Upper lobe of left lung (tissue), 6 donors: ENCODE measurements around the gene UCN2. TPM values are rescaled to one million over a fixed set of nuclear protein-coding genes. Genes with fewer than 3 reads are reported as not detected.

Experiments
- ATAC-seq, 2 donors: fragments of 200-7000 bp; cut with Tn5 transposase; one replicate each; pipeline ENCODE4 v1.9.1; 2022; ENCODE audit warnings: mild to moderate bottlenecking in 2 of 2, moderate library complexity in 2 of 2; ENCODE audit not compliant: low FRiP score in 2 of 2
- DNase-seq, 2 donors: peaks; one replicate each; pipeline ENCODE4 v3.0.0-alpha.2; 2019 to 2020
- H3K27ac ChIP-seq, 4 donors: fragments of 200-600 bp; sonication (generic); one replicate each; pipeline ENCODE4 v1.5.1; 2016 to 2019
- H3K27me3 ChIP-seq, 4 donors: fragments of 200-600 bp; sonication (generic); one replicate each; pipeline ENCODE4 v1.5.1; 2017 to 2019
- H3K36me3 ChIP-seq, 4 donors: fragments of 200-600 bp; sonication (generic); one replicate each; pipeline ENCODE4 v1.5.1; 2016 to 2019
- H3K4me1 ChIP-seq, 4 donors: fragments of 200-600 bp; sonication (generic); one replicate each; pipeline ENCODE4 v1.5.1; 2018 to 2019
- H3K4me3 ChIP-seq, 4 donors: fragments of 200-600 bp; sonication (generic); one replicate each; pipeline ENCODE4 v1.5.1; 2017 to 2019; ENCODE audit warnings: mild to moderate bottlenecking in 2 of 4, moderate library complexity in 1 of 4
- H3K9me3 ChIP-seq, 4 donors: fragments of 200-600 bp; sonication (generic); one replicate each; pipeline ENCODE4 v1.5.1; 2018 to 2019
- CTCF ChIP-seq, 6 experiments: fragments of 450-650 bp in 4 of 6; fragments of 200-600 bp in 2 of 6; sonication (generic) in 2 of 6; IDR thresholded peaks; one replicate each; pipeline ENCODE4 v1.5.1; 2016 to 2019; ENCODE audit warnings: antibody characterized with exemption in 6 of 6
- EP300 ChIP-seq, 4 donors: sonication (generic); formaldehyde crosslinking; IDR thresholded peaks; one replicate each; pipeline ENCODE4 v1.5.1; 2017; ENCODE audit warnings: antibody characterized with exemption in 4 of 4, control low read depth in 2 of 4
- POLR2A ChIP-seq, 4 donors: fragments of 450-650 bp; IDR thresholded peaks; one replicate each; pipeline ENCODE4 v1.5.1; 2016 to 2017; ENCODE audit warnings: antibody characterized with exemption in 4 of 4, mild to moderate bottlenecking in 2 of 4
- POLR2AphosphoS5 ChIP-seq, 2 donors: sonication (generic); formaldehyde crosslinking; IDR thresholded peaks; one replicate each; pipeline ENCODE4 v1.5.1; 2017; ENCODE audit warnings: antibody characterized with exemption in 2 of 2
- WGBS, 2 donors: methylation state at CpG; one replicate each; pipeline ENCODE4 v1.1.5; 2017 to 2018; 5-methylcytosine and 5-hydroxymethylcytosine counted together
- total RNA-seq, 6 donors: library from RNA; depleted of rRNA in 4 of 6; stranded (reverse); fragments of >200 nt in 4 of 6; gene quantifications; one replicate each; pipeline versions ENCODE4 v1.1.0 to v1.2.1, GENCODE V29; 2016 to 2021
- donor health status: DM: no; HTN: no; CAD: no; lungs with moderate emphysema.
- donor health status: DM: no; HTN: yes; CAD: no; lungs with severe emphysema.

Gene UCN2
- total RNA-seq, 6 donors from 2014 or later = not detected

- no peak for TF ChIP-seq POLR2AphosphoS5 (IDR thresholded peaks at IDR 0.05)
- no peak for TF ChIP-seq EP300 (IDR thresholded peaks at IDR 0.05)
- TF ChIP-seq POLR2A (IDR thresholded peaks at IDR 0.05) = no peak
- TF ChIP-seq CTCF (IDR thresholded peaks at IDR 0.05) = no peak
- 85 to 91% methylated on average over 10 to 11 of the region's 11 CpGs for WGBS, 2 donors
- Histone ChIP-seq H3K9me3 (no peaks in the 10 kb centered on the region), H3K27ac (no peak overlapping the region), H3K4me3 (no peak overlapping the region), H3K4me1 (peaks cover 0 to 9% (median 4%) of the 10 kb centered on the region in 4 donors), H3K27me3 (no peaks in the 10 kb centered on the region), H3K36me3 (no peaks in the 10 kb centered on the region)
- DNase-seq = peak in 1 of 2 donors; percentile 73
- no peak for ATAC-seq
These were observed 3.9 kb upstream of the UCN2 start for GRCh38 chr3:48567500-48567899.

DNA sequence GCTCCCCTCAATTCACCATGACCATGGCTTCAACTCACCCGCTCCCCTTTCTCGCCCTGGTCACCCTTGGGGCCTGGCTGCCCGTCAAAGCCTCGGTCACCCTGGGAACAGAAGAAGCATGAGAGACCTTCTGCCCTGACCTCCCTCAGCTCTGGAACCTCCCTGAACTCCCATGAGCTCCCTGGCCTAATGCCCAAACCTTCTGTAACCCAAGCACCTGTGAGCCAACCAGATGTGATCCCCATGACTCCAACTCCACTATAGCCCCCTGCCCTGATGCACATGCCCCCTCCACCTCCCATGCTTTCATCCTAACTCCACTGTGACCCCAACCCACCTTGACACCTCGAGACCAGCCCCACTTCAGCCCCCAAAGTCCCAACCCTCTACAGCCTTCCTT is 3.5 kb upstream of the UCN2 start:
- WGBS, 2 donors = 81 to 85% methylated on average over 5 of the region's 5 CpGs
- H3K27me3 ChIP-seq = no peaks in the 10 kb centered on the region
- no peak for DNase-seq
- H3K27ac ChIP-seq = no peak overlapping the region
- H3K4me1 ChIP-seq = peaks cover 0 to 9% (median 4%) of the 10 kb centered on the region in 4 donors
- no peaks in the 10 kb centered on the region for H3K9me3 ChIP-seq
- TF ChIP-seq POLR2A (IDR thresholded peaks at IDR 0.05) (no peak), POLR2AphosphoS5 (IDR thresholded peaks at IDR 0.05) (no peak), EP300 (IDR thresholded peaks at IDR 0.05) (no peak), CTCF (IDR thresholded peaks at IDR 0.05) (no peak)
- no peak overlapping the region for H3K4me3 ChIP-seq
- no peak for ATAC-seq
- no peaks in the 10 kb centered on the region for H3K36me3 ChIP-seq

DNA sequence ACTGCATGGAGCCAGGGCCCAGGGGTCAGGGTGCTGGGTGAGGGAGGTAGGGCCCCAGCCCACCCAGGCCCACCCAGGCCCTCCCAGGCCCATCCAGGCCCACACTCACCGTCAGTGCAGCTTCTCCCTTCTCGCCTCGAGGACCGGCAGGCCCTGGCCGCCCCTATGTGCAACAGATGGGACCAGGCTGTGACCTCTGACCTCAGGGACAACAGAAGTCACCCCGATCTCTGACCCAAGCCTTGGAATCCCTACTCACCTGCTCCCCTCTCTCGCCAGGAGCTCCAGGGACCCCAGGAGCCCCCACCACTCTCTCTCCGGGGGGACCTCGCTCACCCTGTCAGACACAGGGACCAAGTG is 2.8 kb upstream of the UCN2 start:
- TF ChIP-seq CTCF (IDR thresholded peaks at IDR 0.05) = no peak
- Histone ChIP-seq H3K4me1 (peaks cover 0 to 9% (median 4%) of the 10 kb centered on the region in 4 donors), H3K4me3 (no peak overlapping the region), H3K36me3 (no peaks in the 10 kb centered on the region), H3K9me3 (no peaks in the 10 kb centered on the region), H3K27ac (no peak overlapping the region), H3K27me3 (no peaks in the 10 kb centered on the region)
- ATAC-seq (no peak), DNase-seq (peak in 1 of 2 donors; percentile 65)
- WGBS, 2 donors = 95 to 96% methylated on average over 4 to 9 of the region's 9 CpGs

DNA sequence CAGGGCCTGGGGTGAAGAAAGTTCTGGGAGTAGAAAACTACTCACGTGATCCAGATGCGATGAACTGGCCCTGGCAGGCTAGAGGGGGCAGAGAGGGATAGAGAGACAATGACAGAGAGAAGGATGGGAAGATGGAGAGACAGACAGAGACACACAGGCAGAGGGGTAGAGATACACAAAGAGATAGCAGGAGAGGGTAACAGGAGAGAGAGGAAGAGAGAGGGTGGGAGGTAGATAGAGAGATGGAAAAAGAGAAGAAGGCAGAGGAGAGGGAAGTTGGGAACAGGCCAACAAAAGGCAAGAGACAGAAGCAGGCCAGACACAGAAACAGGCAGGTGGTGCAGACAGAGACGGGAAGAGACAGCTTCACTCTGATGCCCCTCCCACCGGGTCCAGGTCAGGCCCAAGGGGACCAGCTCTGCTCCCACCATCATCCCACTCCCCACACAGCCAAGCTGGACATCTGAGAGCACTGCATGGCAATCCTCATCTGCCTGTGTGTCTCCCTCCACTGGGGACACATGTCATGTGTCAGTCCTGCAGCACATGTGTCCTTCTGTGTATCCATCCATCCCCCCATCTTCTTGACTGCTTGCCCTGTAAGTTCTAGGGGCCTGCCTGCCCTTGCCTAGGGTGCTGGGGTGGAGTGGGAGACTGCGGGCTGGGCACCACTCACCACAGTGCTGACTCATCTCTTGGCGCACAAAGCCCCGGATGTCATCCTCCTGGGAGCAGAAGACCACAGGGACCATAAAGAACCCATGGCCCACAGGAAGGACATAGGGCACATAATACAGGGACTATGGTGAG is 2.2 kb upstream of the UCN2 start:
- Histone ChIP-seq H3K4me1 (peaks cover 4 to 15% (median 9%) of the 10 kb centered on the region in 4 donors), H3K27me3 (no peaks in the 10 kb centered on the region), H3K9me3 (no peaks in the 10 kb centered on the region), H3K27ac (no peak overlapping the region), H3K36me3 (no peaks in the 10 kb centered on the region), H3K4me3 (no peak overlapping the region)
- no peak for TF ChIP-seq POLR2AphosphoS5 (IDR thresholded peaks at IDR 0.05)
- TF ChIP-seq CTCF (IDR thresholded peaks at IDR 0.05) = no peak
- TF ChIP-seq POLR2A (IDR thresholded peaks at IDR 0.05) = no peak
- no peak for TF ChIP-seq EP300 (IDR thresholded peaks at IDR 0.05)
- ATAC-seq = no peak
- 62 to 67% methylated on average over 6 to 7 of the region's 7 CpGs for WGBS, 2 donors
- peak in 1 of 2 donors; percentile 44 for DNase-seq

DNA sequence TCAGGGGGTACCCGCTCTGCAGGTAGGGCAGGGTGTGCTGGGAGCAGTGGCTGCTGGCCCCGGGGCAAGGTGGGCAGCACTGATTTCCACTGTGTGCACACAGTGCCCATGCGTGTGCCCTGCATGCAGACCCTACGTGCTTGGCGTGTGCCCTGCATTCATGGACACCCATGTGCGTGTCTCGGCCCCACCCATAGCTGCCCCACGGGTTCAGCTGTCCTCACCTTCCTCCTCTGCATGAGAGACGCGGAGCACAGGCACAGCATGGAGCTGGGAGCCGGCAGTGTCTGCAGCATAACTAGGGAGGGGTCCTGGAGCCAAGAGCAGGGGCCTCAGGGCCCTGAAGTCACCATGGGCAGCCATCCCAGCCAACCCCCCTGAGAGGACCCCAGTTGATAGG is 1.6 kb upstream of the UCN2 start:
- ATAC-seq (no peak), DNase-seq (peak in 1 of 2 donors; percentile 32)
- 83% methylated on average over 1 to 9 of the region's 11 CpGs for WGBS, 2 donors
- Histone ChIP-seq H3K27me3 (no peaks in the 10 kb centered on the region), H3K36me3 (no peaks in the 10 kb centered on the region), H3K4me3 (no peak overlapping the region), H3K27ac (no peak overlapping the region), H3K9me3 (no peaks in the 10 kb centered on the region), H3K4me1 (peaks cover 10 to 21% (median 16%) of the 10 kb centered on the region in 4 donors)
- TF ChIP-seq POLR2AphosphoS5 (IDR thresholded peaks at IDR 0.05) (no peak), POLR2A (IDR thresholded peaks at IDR 0.05) (no peak), EP300 (IDR thresholded peaks at IDR 0.05) (no peak), CTCF (IDR thresholded peaks at IDR 0.05) (no peak)
